Osteoblast (primary cell): ENCODE data around the gene SLC51B. TPM values are rescaled to one million over a fixed set of nuclear protein-coding genes. Genes with fewer than 3 reads are reported as not detected.

Experiments used
- DNase-seq: peaks from one replicate; pipeline ENCODE4 v3.0.0; 2011; ENCODE audit warnings: low spot score, mixed read lengths; ENCODE audit not compliant: insufficient read length; ENCODE audit errors: missing footprints
- H2AFZ ChIP-seq: 2 replicates; pipeline ENCODE4 v1.6.0; 2011; ENCODE audit warnings: mild to moderate bottlenecking, low read length
- H3K27ac ChIP-seq: 2 replicates; pipeline ENCODE4 v1.5.1; 2011; ENCODE audit warnings: mild to moderate bottlenecking, low read depth, low read length, moderate library complexity
- H3K27me3 ChIP-seq: 2 replicates; pipeline ENCODE4 v1.6.0; 2012; ENCODE audit warnings: mild to moderate bottlenecking, control low read depth, inconsistent platforms, low read length, moderate library complexity; ENCODE audit not compliant: insufficient read depth
- H3K36me3 ChIP-seq: 2 replicates; pipeline ENCODE4 v1.5.1; 2011; ENCODE audit warnings: mild to moderate bottlenecking, low read length, control low read depth, moderate library complexity; ENCODE audit not compliant: insufficient read depth
- H3K4me1 ChIP-seq: 2 replicates; pipeline ENCODE4 v1.5.1; 2011; ENCODE audit warnings: mild to moderate bottlenecking, low read length, control low read depth, moderate library complexity; ENCODE audit not compliant: insufficient read depth
- H3K4me2 ChIP-seq: 2 replicates; pipeline ENCODE4 v1.6.0; 2011; ENCODE audit warnings: mild to moderate bottlenecking, low read length; ENCODE audit not compliant: insufficient read depth
- H3K4me3 ChIP-seq: fragments of 200-600 bp; sonication (generic); 3 replicates; pipeline ENCODE4 v1.5.1; 2012; ENCODE audit warnings: mild to moderate bottlenecking, low read length, inconsistent platforms; ENCODE audit not compliant: insufficient read depth
- H3K79me2 ChIP-seq: 2 replicates; pipeline ENCODE4 v1.6.0; 2012; ENCODE audit warnings: mild to moderate bottlenecking, low read length, control low read depth, inconsistent platforms; ENCODE audit not compliant: insufficient read depth
- H3K9me3 ChIP-seq: 2 replicates; pipeline ENCODE4 v1.5.1; 2011; ENCODE audit warnings: low read depth, low read length, control low read depth
- H4K20me1 ChIP-seq: 2 replicates; pipeline ENCODE4 v1.6.0; 2012; ENCODE audit warnings: mild to moderate bottlenecking, low read length, control low read depth; ENCODE audit not compliant: insufficient read depth
- CTCF ChIP-seq: IDR thresholded peaks from 2 replicates; pipeline ENCODE4 v1.5.1; 2011; ENCODE audit warnings: mild to moderate bottlenecking, low read depth, low read length, moderate library complexity; ENCODE audit errors: extremely low read depth
- total RNA-seq: library from RNA; depleted of rRNA; stranded (reverse); fragments of >200 nt; gene quantifications from 2 replicates; pipeline ENCODE4 v1.2.3, GENCODE V29; 2012

Gene SLC51B
- total RNA-seq, 1 donor: not detected

GRCh38 chr15:65052956-65053355 is 7.8 kb downstream of the SLC51B start:
- Histone ChIP-seq H3K9me3 (no peaks in the 10 kb centered on the region), H3K27me3 (no peaks in the 10 kb centered on the region), H3K4me1 (peaks cover 10% of the 10 kb centered on the region)

GRCh38 chr15:65054333-65055200 is 9.4 kb downstream of the SLC51B start:
- peak; percentile 95 for TF ChIP-seq CTCF
- DNase-seq: peak; percentile 97
- Histone ChIP-seq H3K36me3 (no peaks in the 10 kb centered on the region), H3K4me2 (no peak overlapping the region), H3K79me2 (no peaks in the 10 kb centered on the region), H3K4me3 (no peak overlapping the region), H3K27me3 (no peaks in the 10 kb centered on the region), H3K9me3 (no peaks in the 10 kb centered on the region), H3K27ac (no peak overlapping the region), H4K20me1 (no peaks in the 10 kb centered on the region), H3K4me1 (peaks cover 6% of the 10 kb centered on the region), H2AFZ (no peak overlapping the region)

More at GRCh38 chr15:65052956-65053355, 7.8 kb downstream of the SLC51B start:
- no peaks in the 10 kb centered on the region for H3K79me2 ChIP-seq
- H2AFZ ChIP-seq: no peak overlapping the region
- no peak overlapping the region for H3K27ac ChIP-seq
- H4K20me1 ChIP-seq: no peaks in the 10 kb centered on the region
- no peak for TF ChIP-seq CTCF
- no peak overlapping the region for H3K4me2 ChIP-seq
- DNase-seq: no peak
- H3K36me3 ChIP-seq: no peaks in the 10 kb centered on the region
- H3K4me3 ChIP-seq: no peak overlapping the region

- H3K4me1 ChIP-seq: peaks cover 4% of the 10 kb centered on the region
Measured at GRCh38 chr15:65055201-65055870, 10.1 kb downstream of the SLC51B start.

More at GRCh38 chr15:65055201-65055870, 10.1 kb downstream of the SLC51B start:
- no peak for TF ChIP-seq CTCF
- Histone ChIP-seq H3K4me3 (no peak overlapping the region), H2AFZ (no peak overlapping the region), H3K27ac (no peak overlapping the region), H3K79me2 (no peaks in the 10 kb centered on the region), H3K27me3 (peaks cover 4% of the 10 kb centered on the region), H3K9me3 (no peaks in the 10 kb centered on the region), H3K36me3 (no peaks in the 10 kb centered on the region), H4K20me1 (no peaks in the 10 kb centered on the region), H3K4me2 (no peak overlapping the region)
- no peak for DNase-seq
